ENCODE results near the gene XBP1. TPM values are rescaled to one million over a fixed set of nuclear protein-coding genes. Genes with fewer than 3 reads are reported as not detected.

The XBP1 gene
- total RNA-seq, 1 experiment from 2014 or later = 81.3 TPM

DNA sequence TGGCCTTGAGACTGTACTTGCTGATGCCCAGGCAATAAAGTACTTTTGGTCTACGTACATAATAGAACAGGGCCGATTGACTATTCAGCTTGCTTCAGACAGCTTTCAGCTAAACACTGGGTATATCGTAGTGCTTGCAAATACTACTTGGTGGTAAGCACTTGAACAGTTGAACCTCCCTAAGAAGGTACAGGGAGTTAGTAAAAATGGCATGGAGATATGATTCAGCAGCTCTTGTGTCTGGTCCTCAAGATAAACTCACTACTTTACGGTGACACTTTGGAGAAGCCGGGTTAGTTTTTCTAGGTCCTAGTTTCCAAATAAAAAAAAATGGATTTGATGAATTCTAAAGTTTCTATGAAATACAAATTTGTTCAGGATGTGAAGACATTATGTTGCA, 20.5 kb downstream of the XBP1 start:
- Histone ChIP-seq H4K20me1 (ENCODE audit: insufficient read depth) (no peaks in the 10 kb centered on the region), H3K27me3 (ENCODE audit: insufficient read depth, low read length) (no peaks in the 10 kb centered on the region), H3K79me2 (ENCODE audit: insufficient read depth, low read length) (peaks cover 70% of the 10 kb centered on the region), H3K4me1 (ENCODE audit: control insufficient read depth in 1 of 2, insufficient read depth in 2 of 2, low read length in 2 of 2) (no peaks in the 10 kb centered on the region), H3K36me3 (ENCODE audit: control insufficient read depth in 1 of 2, insufficient read depth in 2 of 2, low read length in 2 of 2) (peaks cover 33% of the 10 kb centered on the region in 2 experiments), H3K27ac (ENCODE audit: low read depth, low read length) (no peak overlapping the region), H3K9ac (ENCODE audit: low read length) (no peak overlapping the region), H3K4me2 (ENCODE audit: low read length) (no peak overlapping the region), H3K9me2 (ENCODE audit: insufficient read depth) (no peaks in the 10 kb centered on the region), H3K9me3 (ENCODE audit: control insufficient read depth in 1 of 2, insufficient read depth in 1 of 2, low read depth in 1 of 2, low read length in 2 of 2) (no peaks in the 10 kb centered on the region), H3K4me3 (replicated peaks in 1 of 2; ENCODE audit: low read depth in 1 of 2, low read length in 2 of 2) (no peak overlapping the region), H2AFZ (ENCODE audit: low read depth, low read length, poor library complexity, severe bottlenecking) (no peak overlapping the region)
- no TSS peak for BruUV-seq (replicated peaks)
- ChIA-PET CTCF (no interaction called here), POLR2A (no interaction called here), RAD21 (ENCODE audit: low non-redundant PET in 1 of 2, low total read pairs in 2 of 2, uncharacterized antibody in 2 of 2, unreplicated experiment in 2 of 2) (no interaction called here)
- no peak for ATAC-seq
- TF ChIP-seq POLR2AphosphoS5 (IDR thresholded peaks at IDR 0.05; ENCODE audit: low read depth, low read length) = no peak
- no peak for TF ChIP-seq REST (IDR thresholded peaks at IDR 0.05; ENCODE audit: low read depth)
- no peak for TF ChIP-seq JUND (IDR thresholded peaks at IDR 0.05)
- TF ChIP-seq ZFX (IDR thresholded peaks at IDR 0.05) = no peak
- TF ChIP-seq YY1 (IDR thresholded peaks at IDR 0.05; ENCODE audit: extremely low read depth, insufficient replicate concordance, low read depth, low read length) = no peak
- no peak for TF ChIP-seq SIN3A (IDR thresholded peaks at IDR 0.05; ENCODE audit: low read depth)
- no peak for TF ChIP-seq RAD21 (IDR thresholded peaks at IDR 0.05; ENCODE audit: low read depth)
- no peak for TF ChIP-seq ELF1 (IDR thresholded peaks at IDR 0.05; ENCODE audit: borderline replicate concordance, low read depth)
- TF ChIP-seq ZNF274 (IDR thresholded peaks at IDR 0.05; ENCODE audit: low read depth, low read length) = no peak
- TF ChIP-seq ZBTB33 (IDR thresholded peaks at IDR 0.05; ENCODE audit: extremely low read depth, insufficient replicate concordance, low read length) = no peak
- TF ChIP-seq ATF3 (IDR thresholded peaks at IDR 0.05) = no peak
- TF ChIP-seq CTCF (IDR thresholded peaks at IDR 0.05 in 2 of 3, conservative IDR thresholded peaks at IDR 0.05 in 1 of 3; ENCODE audit: borderline replicate concordance in 1 of 3, insufficient read depth in 1 of 3, low read depth in 2 of 3, low read length in 2 of 3) = no peak
- no peak for TF ChIP-seq EZH2 (IDR thresholded peaks at IDR 0.05)
- no peak for TF ChIP-seq EGR1 (IDR thresholded peaks at IDR 0.05; ENCODE audit: low read depth)
- TF ChIP-seq EZH2phosphoT487 (IDR thresholded peaks at IDR 0.05; ENCODE audit: borderline replicate concordance) = no peak
- no peak for TF ChIP-seq POLR2A (IDR thresholded peaks at IDR 0.05; ENCODE audit: borderline replicate concordance, extremely low read depth, insufficient read depth, insufficient read length)
- TF ChIP-seq SP1 (IDR thresholded peaks at IDR 0.05; ENCODE audit: low read depth) = no peak
- no peak for TF ChIP-seq MAX (IDR thresholded peaks at IDR 0.05)
- TF ChIP-seq CBX3 (IDR thresholded peaks at IDR 0.05; ENCODE audit: low read depth) = no peak
- no peak for TF ChIP-seq FOSL1 (IDR thresholded peaks at IDR 0.05; ENCODE audit: low read depth)
- no peak for DNase-seq (ENCODE audit: low read depth, low spot score)
- intact Hi-C loops (cut with micrococcal nuclease) = no loop called here
